ENCODE measurements around the gene STXBP1. TPM values are rescaled to one million over a fixed set of nuclear protein-coding genes. Genes with fewer than 3 reads are reported as not detected.
A peak's percentile ranks its signal among the peaks of the same experiment; 100 is the strongest.

The STXBP1 gene
- total RNA-seq, 1 donor from 2014 or later, result 10.3 TPM

GRCh38 chr9:127712371-127712770 is 100.3 kb downstream of the STXBP1 start:
- no peak for DNase-seq (ENCODE audit: low read depth in 2 of 2)

GRCh38 chr9:127712867-127713266 is 100.8 kb downstream of the STXBP1 start:
- no peak for DNase-seq (ENCODE audit: low read depth in 2 of 2)

GRCh38 chr9:127714020-127714750 is 102.1 kb downstream of the STXBP1 start:
- DNase-seq (ENCODE audit: low read depth in 2 of 2), result peak in 1 of 2 donors; percentile 20

- peak; percentile 22 to 26 for DNase-seq (ENCODE audit: low read depth in 2 of 2)
Observed at GRCh38 chr9:127714951-127715469, 102.9 kb downstream of the STXBP1 start.

GRCh38 chr9:127715470-127716337 is 103.6 kb downstream of the STXBP1 start, which contains the start of the genes PTRH1 and TTC16:
Gene PTRH1, minus strand, starts transcription at chr9:127715663. Its CDS starts 24 bp downstream, at chr9:127715639.
Gene TTC16, plus strand, starts transcription at chr9:127716079. Its CDS starts 67 bp downstream, at chr9:127716146.
- DNase-seq (ENCODE audit: low read depth in 2 of 2), result peak; percentile 96 to 97

GRCh38 chr9:127716412-127716811 is 104.3 kb downstream of the STXBP1 start:
- DNase-seq (ENCODE audit: low read depth in 2 of 2), result no peak

GRCh38 chr9:127717766-127718165 is 105.7 kb downstream of the STXBP1 start:
- DNase-seq (ENCODE audit: low read depth in 2 of 2), result no peak

GRCh38 chr9:127720031-127720864 is 108.2 kb downstream of the STXBP1 start:
- DNase-seq (ENCODE audit: low read depth in 2 of 2), result no peak

- no peak for DNase-seq (ENCODE audit: low read depth in 2 of 2)
Observed at GRCh38 chr9:127720865-127721227, 108.8 kb downstream of the STXBP1 start.

GRCh38 chr9:127721391-127721821 is 109.3 kb downstream of the STXBP1 start:
- DNase-seq (ENCODE audit: low read depth in 2 of 2), result no peak

GRCh38 chr9:127722055-127722745 is 110.1 kb downstream of the STXBP1 start:
- no peak for DNase-seq (ENCODE audit: low read depth in 2 of 2)

- no peak for DNase-seq (ENCODE audit: low read depth in 2 of 2)
Observed at GRCh38 chr9:127723013-127723412, 110.9 kb downstream of the STXBP1 start.

- no peak for DNase-seq (ENCODE audit: low read depth in 2 of 2)
Observed at GRCh38 chr9:127723444-127723843, 111.4 kb downstream of the STXBP1 start.

- DNase-seq (ENCODE audit: low read depth in 2 of 2), result no peak
Observed at GRCh38 chr9:127724012-127724411, 111.9 kb downstream of the STXBP1 start.

GRCh38 chr9:127726871-127727270 is 114.8 kb downstream of the STXBP1 start:
- DNase-seq (ENCODE audit: low read depth in 2 of 2), result no peak

- no peak for DNase-seq (ENCODE audit: low read depth in 2 of 2)
Observed at GRCh38 chr9:127728808-127729207, 116.7 kb downstream of the STXBP1 start.

GRCh38 chr9:127729522-127730256 is 117.6 kb downstream of the STXBP1 start:
- no peak for DNase-seq (ENCODE audit: low read depth in 2 of 2)

GRCh38 chr9:127730262-127730661 is 118.2 kb downstream of the STXBP1 start:
- DNase-seq (ENCODE audit: low read depth in 2 of 2), result no peak

- no peak for DNase-seq (ENCODE audit: low read depth in 2 of 2)
Observed at GRCh38 chr9:127730799-127731410, 118.8 kb downstream of the STXBP1 start.

GRCh38 chr9:127731938-127732337 is 119.9 kb downstream of the STXBP1 start:
- DNase-seq (ENCODE audit: low read depth in 2 of 2), result no peak

Data from lung microvascular endothelial cell (primary cell).